ENCODE data around the gene B3GALT4. TPM values are rescaled to one million over a fixed set of nuclear protein-coding genes. Genes with fewer than 3 reads are reported as not detected.

The B3GALT4 gene
- total and polyA plus RNA-seq, 2 donors (not counting 1 experiment from before 2014, with no cell fraction given): 2.3 to 11.1 TPM

- DNase-seq (ENCODE audit: low read depth in 2 of 2): no peak
- peaks cover 11% of the 10 kb centered on the region for H3K4me1 ChIP-seq (ENCODE audit: control insufficient read depth, extremely low read depth, insufficient read depth, low read length)
- H3K36me3 ChIP-seq (ENCODE audit: control insufficient read depth, insufficient read depth, low read length): peaks cover 25% of the 10 kb centered on the region
These were observed 11.4 kb downstream of the B3GALT4 start for GRCh38 chr6:33288141-33288920.

DNA sequence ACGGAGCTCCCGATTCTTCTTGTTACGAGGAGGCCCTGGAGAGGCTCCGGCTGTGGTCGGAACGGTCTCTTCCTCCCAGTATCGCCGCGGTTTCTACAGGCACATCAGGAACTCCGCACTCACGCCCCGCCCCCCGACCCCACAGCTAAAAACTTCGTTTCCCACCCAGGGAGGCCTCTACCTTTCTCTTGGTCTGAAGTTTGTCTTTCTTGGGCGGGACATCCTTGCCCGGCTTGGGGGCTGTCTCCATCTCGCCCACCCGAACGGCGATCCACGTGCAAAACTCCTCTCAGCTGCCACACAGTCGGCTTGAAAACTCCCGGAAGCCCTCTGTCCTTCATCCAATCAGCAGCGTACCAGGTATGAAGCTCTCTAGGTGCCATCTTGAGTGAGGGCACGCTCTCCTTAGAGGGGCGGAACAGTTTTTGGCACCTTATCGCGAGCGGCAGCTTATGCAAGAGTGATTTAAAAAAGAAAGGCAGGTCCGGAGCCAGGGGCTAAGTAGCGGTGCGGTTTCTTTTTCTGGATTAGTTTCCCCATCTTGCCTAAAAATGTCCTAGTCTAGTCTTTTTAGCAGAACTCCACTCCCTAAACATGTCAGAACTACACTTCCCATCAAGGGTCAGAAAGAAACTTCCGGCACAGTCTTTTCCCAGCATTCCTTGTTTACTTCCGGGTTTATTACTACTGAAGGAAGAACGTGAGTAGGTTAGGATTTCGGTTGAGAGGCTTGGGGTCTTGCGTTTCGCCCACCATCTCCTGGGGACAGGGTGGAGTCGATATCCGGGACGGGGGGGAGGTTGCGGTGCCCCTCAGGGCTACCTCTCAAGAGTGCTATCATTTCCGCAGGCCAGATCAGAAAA is 12.2 kb downstream of the B3GALT4 start, which contains the start of the genes PFDN6 and WDR46:
TSS of gene PFDN6 (plus strand) at position 681 of the 863 bp plus-strand sequence. CDS start 256 bp downstream, outside the sequence.
TSS of gene WDR46 (minus strand) at position 319 of the 863 bp plus-strand sequence. CDS start at position 250, 69 bp downstream.
- peak within 1 kb of the TSS; percentile 92 for H2AFZ ChIP-seq (ENCODE audit: low read length)
- no peak for TF ChIP-seq EZH2 (IDR thresholded peaks at IDR 0.05; ENCODE audit: low read length, missing control alignments)
- TF ChIP-seq, protein P1, sequence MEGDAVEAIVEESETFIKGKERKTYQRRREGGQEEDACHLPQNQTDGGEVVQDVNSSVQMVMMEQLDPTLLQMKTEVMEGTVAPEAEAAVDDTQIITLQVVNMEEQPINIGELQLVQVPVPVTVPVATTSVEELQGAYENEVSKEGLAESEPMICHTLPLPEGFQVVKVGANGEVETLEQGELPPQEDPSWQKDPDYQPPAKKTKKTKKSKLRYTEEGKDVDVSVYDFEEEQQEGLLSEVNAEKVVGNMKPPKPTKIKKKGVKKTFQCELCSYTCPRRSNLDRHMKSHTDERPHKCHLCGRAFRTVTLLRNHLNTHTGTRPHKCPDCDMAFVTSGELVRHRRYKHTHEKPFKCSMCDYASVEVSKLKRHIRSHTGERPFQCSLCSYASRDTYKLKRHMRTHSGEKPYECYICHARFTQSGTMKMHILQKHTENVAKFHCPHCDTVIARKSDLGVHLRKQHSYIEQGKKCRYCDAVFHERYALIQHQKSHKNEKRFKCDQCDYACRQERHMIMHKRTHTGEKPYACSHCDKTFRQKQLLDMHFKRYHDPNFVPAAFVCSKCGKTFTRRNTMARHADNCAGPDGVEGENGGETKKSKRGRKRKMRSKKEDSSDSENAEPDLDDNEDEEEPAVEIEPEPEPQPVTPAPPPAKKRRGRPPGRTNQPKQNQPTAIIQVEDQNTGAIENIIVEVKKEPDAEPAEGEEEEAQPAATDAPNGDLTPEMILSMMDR (conservative IDR thresholded peaks at IDR 0.05 in 1 of 2, IDR thresholded peaks at IDR 0.05 in 1 of 2; ENCODE audit: low read depth in 1 of 2, low read length in 2 of 2): no peak
- H3K27me3 ChIP-seq (ENCODE audit: control insufficient read depth, insufficient read depth, low read length): no peaks in the 10 kb centered on the region
- H3K9me3 ChIP-seq (ENCODE audit: control insufficient read depth, insufficient read depth, low read depth, low read length): no peaks in the 10 kb centered on the region
- H3K79me2 ChIP-seq (ENCODE audit: control insufficient read depth, insufficient read depth, low read length): peaks cover 31% of the 10 kb centered on the region
- peaks cover 27% of the 10 kb centered on the region for H3K36me3 ChIP-seq (ENCODE audit: control insufficient read depth, insufficient read depth, low read length)
- peak within 1 kb of the TSS; percentile 100 for H3K4me2 ChIP-seq (ENCODE audit: extremely low read depth, insufficient read depth, low read length)
- no peaks in the 10 kb centered on the region for H4K20me1 ChIP-seq (ENCODE audit: control insufficient read depth, extremely low read depth, insufficient read depth, low read length)
- H3K4me3 ChIP-seq (replicated peaks in 1 of 4; ENCODE audit: control extremely low read depth in 1 of 4, insufficient read depth in 1 of 4, low read depth in 3 of 4, low read length in 4 of 4): peak within 1 kb of the TSS; percentile 86 to 99 (median 94)
- H3K27ac ChIP-seq (ENCODE audit: insufficient read depth, low read length): peak within 1 kb of the TSS; percentile 75
- H3K9ac ChIP-seq (ENCODE audit: insufficient read depth, low read length): peak within 1 kb of the TSS; percentile 73
- DNase-seq (ENCODE audit: low read depth in 2 of 2): peak; percentile 90
- H3K4me1 ChIP-seq (ENCODE audit: control insufficient read depth, extremely low read depth, insufficient read depth, low read length): peaks cover 11% of the 10 kb centered on the region

More at GRCh38 chr6:33288141-33288920, 11.4 kb downstream of the B3GALT4 start:
- Histone ChIP-seq H2AFZ (ENCODE audit: low read length) (peak overlapping the region; percentile 92), H3K27me3 (ENCODE audit: control insufficient read depth, insufficient read depth, low read length) (no peaks in the 10 kb centered on the region), H3K4me3 (replicated peaks in 1 of 4; ENCODE audit: control extremely low read depth in 1 of 4, insufficient read depth in 1 of 4, low read depth in 3 of 4, low read length in 4 of 4) (peak overlapping the region; percentile 86 to 99 (median 94)), H3K9me3 (ENCODE audit: control insufficient read depth, insufficient read depth, low read depth, low read length) (no peaks in the 10 kb centered on the region), H4K20me1 (ENCODE audit: control insufficient read depth, extremely low read depth, insufficient read depth, low read length) (no peaks in the 10 kb centered on the region), H3K4me2 (ENCODE audit: extremely low read depth, insufficient read depth, low read length) (peak overlapping the region; percentile 100), H3K79me2 (ENCODE audit: control insufficient read depth, insufficient read depth, low read length) (peaks cover 31% of the 10 kb centered on the region), H3K27ac (ENCODE audit: insufficient read depth, low read length) (peak overlapping the region; percentile 75), H3K9ac (ENCODE audit: insufficient read depth, low read length) (peak overlapping the region; percentile 73)
- TF ChIP-seq, protein P1 (conservative IDR thresholded peaks at IDR 0.05 in 1 of 2, IDR thresholded peaks at IDR 0.05 in 1 of 2; ENCODE audit: low read depth in 1 of 2, low read length in 2 of 2): no peak
- no peak for TF ChIP-seq EZH2 (IDR thresholded peaks at IDR 0.05; ENCODE audit: low read length, missing control alignments)

All from fibroblast of lung (primary cell).